Spleen (tissue), 11 donors: ENCODE measurements around the gene STAU1. TPM values are rescaled to one million over a fixed set of nuclear protein-coding genes. Genes with fewer than 3 reads are reported as not detected.

ENCODE experiments used
- DNase-seq: peaks from one replicate; pipeline ENCODE4 v3.0.0-alpha.2; 2020
- H3K27ac ChIP-seq, 8 donors: fragments of 200-600 bp; sonication (generic) in 7 of 8; 1 replicate in 4 of 8; 2 replicates in 4 of 8; pipeline versions ENCODE4 v1.5.0 to v1.8.0; 2016 to 2021; ENCODE audit warnings: inconsistent platforms in 4 of 8, mild to moderate bottlenecking in 4 of 8, moderate library complexity in 1 of 8
- H3K27me3 ChIP-seq, 7 donors: fragments of 200-600 bp; sonication (generic) in 6 of 7; replicated peaks in 1 of 7; 1 replicate in 4 of 7; 2 replicates in 3 of 7; pipeline versions ENCODE4 v1.5.0 to v1.8.0; 2016 to 2021; ENCODE audit warnings: inconsistent platforms in 3 of 7, mild to moderate bottlenecking in 1 of 7
- H3K36me3 ChIP-seq, 6 donors: fragments of 200-600 bp; sonication (generic) in 5 of 6; 1 replicate in 4 of 6; 2 replicates in 2 of 6; pipeline versions ENCODE4 v1.5.0 to v1.8.0; 2016 to 2021; ENCODE audit warnings: inconsistent platforms in 2 of 6
- H3K4me1 ChIP-seq, 6 donors: fragments of 200-600 bp; sonication (generic) in 5 of 6; 1 replicate in 3 of 6; 2 replicates in 3 of 6; pipeline versions ENCODE4 v1.5.0 to v1.8.0; 2016 to 2021; ENCODE audit warnings: inconsistent platforms in 3 of 6
- H3K4me3 ChIP-seq, 8 donors: fragments of 200-600 bp; sonication (generic) in 7 of 8; 1 replicate in 4 of 8; 2 replicates in 4 of 8; pipeline versions ENCODE4 v1.5.0 to v1.8.0; 2016 to 2021; ENCODE audit warnings: inconsistent platforms in 4 of 8, mild to moderate bottlenecking in 4 of 8, moderate library complexity in 2 of 8
- H3K9me3 ChIP-seq, 8 donors: fragments of 200-600 bp; sonication (generic) in 7 of 8; 1 replicate in 4 of 8; 2 replicates in 4 of 8; pipeline versions ENCODE4 v1.5.0 to v1.8.0; 2016 to 2021; ENCODE audit warnings: inconsistent platforms in 4 of 8
- POLR2A ChIP-seq, 3 donors: fragments of 450-650 bp; IDR thresholded peaks; one replicate each; pipeline ENCODE4 v1.5.1; 2017; ENCODE audit warnings: antibody characterized with exemption in 3 of 3, mild to moderate bottlenecking in 1 of 3
- POLR2AphosphoS5 ChIP-seq, 3 donors: sonication (generic); formaldehyde crosslinking; IDR thresholded peaks; one replicate each; pipeline ENCODE4 v1.5.1; 2017; ENCODE audit warnings: antibody characterized with exemption in 3 of 3
- WGBS, 5 donors: extraction: QIAGEN DNeasy Blood & Tissue Kit in 3 of 5; methylation state at CpG; one replicate each; pipeline versions ENCODE4 v1.1.5 to v1.1.7; 2013 to 2018; 5-methylcytosine and 5-hydroxymethylcytosine counted together
- intact Hi-C: fragments of 100-400 bp; cut with DNase I; formaldehyde crosslinking; loops from one replicate; pipeline ENCODE4 v1.15.0; 2023; ENCODE audit warnings: low total_unique reads
- polyA plus RNA-seq, 3 donors: library from polyadenylated mRNA; stranded (reverse); fragments of 200-250 nt; gene quantifications; one replicate each; pipeline ENCODE4 v1.2.1, GENCODE V29; 2013
- total RNA-seq, 7 donors: library from RNA; depleted of rRNA in 3 of 7; stranded (reverse); fragments of >200 nt in 3 of 7; fragmentation: NEBNext Ultra II Directional in 4 of 7; extraction: Animal tissue kit (Norgen Biotek cat#: 25700) in 4 of 7; gene quantifications; one replicate each; pipeline versions ENCODE4 v1.1.0 to v1.2.1, GENCODE V29; 2016 to 2021
- TF ChIP-seq, protein P1 (sequence below), 11 experiments: fragments of 200-600 bp in 7 of 11; fragments of 450-650 bp in 4 of 11; sonication (generic) in 4 of 11; IDR thresholded peaks in 8 of 11; conservative IDR thresholded peaks in 3 of 11; 1 replicate in 7 of 11; 2 replicates in 4 of 11; pipeline versions ENCODE4 v1.4.0 to v1.8.0; 2016 to 2021; ENCODE audit warnings: antibody characterized with exemption in 11 of 11, inconsistent platforms in 4 of 11, mild to moderate bottlenecking in 1 of 11
- donor health status: healthy with polysubstance abuse.
- donor health status: DM: no; HTN: no; CAD: no; lungs with moderate emphysema.
- donor health status: DM: no; HTN: no; CAD: no.
- donor health status: Bipolar disorder and iron deficiency.
- donor health status: healthy.
- donor health status: DM: no; HTN: no; CAD: no.
- donor health status: DM: yes; HTN: yes; CAD: no.

Gene STAU1
- total and polyA plus RNA-seq, 10 donors, result 18.5 to 76.9 (median 59.5) TPM

DNA sequence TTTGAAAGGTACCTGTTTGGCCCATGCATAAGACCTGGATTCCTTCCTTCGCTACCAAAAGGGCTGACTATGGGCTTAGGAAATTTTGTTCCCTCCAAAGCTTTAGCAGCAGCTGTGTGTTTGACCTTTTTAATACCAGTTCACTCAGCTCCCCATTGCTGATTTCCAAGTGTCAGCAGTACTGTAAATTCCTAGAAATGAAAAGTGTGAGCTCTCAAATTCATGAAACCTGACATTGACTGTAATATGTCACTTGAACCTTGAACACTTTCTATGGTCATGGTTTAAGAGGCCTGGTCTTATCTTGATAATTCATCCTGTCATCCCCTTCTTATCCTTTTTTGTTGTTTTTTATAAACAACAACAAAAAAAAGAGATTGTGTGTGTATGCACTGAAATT, 31.7 kb downstream of the STAU1 start:
- DNase-seq, result no peak
- Histone ChIP-seq H3K36me3 (peaks cover 0 to 84% (median 27%) of the 10 kb centered on the region in 6 donors), H3K4me3 (no peak overlapping the region), H3K4me1 (peaks cover 0 to 35% (median 4%) of the 10 kb centered on the region in 6 donors), H3K9me3 (no peaks in the 10 kb centered on the region), H3K27ac (no peak overlapping the region), H3K27me3 (no peaks in the 10 kb centered on the region)
- WGBS, 5 donors, result 90 to 97% (median 95%) methylated on average over 1 of the region's 1 CpG
- intact Hi-C loops, result no loop called here
- TF ChIP-seq POLR2AphosphoS5 (IDR thresholded peaks at IDR 0.05) (no peak), POLR2A (IDR thresholded peaks at IDR 0.05) (no peak)
- TF ChIP-seq, protein P1, sequence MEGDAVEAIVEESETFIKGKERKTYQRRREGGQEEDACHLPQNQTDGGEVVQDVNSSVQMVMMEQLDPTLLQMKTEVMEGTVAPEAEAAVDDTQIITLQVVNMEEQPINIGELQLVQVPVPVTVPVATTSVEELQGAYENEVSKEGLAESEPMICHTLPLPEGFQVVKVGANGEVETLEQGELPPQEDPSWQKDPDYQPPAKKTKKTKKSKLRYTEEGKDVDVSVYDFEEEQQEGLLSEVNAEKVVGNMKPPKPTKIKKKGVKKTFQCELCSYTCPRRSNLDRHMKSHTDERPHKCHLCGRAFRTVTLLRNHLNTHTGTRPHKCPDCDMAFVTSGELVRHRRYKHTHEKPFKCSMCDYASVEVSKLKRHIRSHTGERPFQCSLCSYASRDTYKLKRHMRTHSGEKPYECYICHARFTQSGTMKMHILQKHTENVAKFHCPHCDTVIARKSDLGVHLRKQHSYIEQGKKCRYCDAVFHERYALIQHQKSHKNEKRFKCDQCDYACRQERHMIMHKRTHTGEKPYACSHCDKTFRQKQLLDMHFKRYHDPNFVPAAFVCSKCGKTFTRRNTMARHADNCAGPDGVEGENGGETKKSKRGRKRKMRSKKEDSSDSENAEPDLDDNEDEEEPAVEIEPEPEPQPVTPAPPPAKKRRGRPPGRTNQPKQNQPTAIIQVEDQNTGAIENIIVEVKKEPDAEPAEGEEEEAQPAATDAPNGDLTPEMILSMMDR (IDR thresholded peaks at IDR 0.05 in 8 of 11, conservative IDR thresholded peaks at IDR 0.05 in 3 of 11), result no peak

DNA sequence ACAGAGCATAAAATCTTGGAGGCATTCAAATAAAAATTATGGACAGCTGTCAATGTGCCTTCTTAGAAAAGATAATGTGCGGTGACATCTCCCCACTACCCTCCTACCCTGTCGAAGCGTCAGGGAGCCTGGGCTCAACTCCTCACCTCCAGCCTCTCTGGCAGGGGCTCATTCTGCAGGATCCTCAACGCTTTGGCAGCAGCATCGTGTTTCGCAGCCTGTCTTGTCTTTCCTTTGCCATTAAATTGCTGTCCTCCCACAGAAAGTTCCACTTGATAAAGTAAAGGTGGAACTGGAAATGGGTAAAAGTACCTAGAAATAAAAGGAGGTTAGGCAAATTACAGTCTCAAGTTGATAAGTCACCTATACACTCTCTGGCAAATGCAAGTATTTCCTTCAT, 36.7 kb downstream of the STAU1 start:
- H3K27me3 ChIP-seq, result no peaks in the 10 kb centered on the region
- peaks cover 0 to 16% (median 0%) of the 10 kb centered on the region in 6 donors for H3K4me1 ChIP-seq
- 92 to 96% (median 94%) methylated on average over 6 of the region's 6 CpGs for WGBS, 5 donors
- intact Hi-C loops, result no loop called here
- peaks cover 0 to 90% (median 52%) of the 10 kb centered on the region in 6 donors for H3K36me3 ChIP-seq
- no peaks in the 10 kb centered on the region for H3K9me3 ChIP-seq
- DNase-seq, result no peak
- no peak overlapping the region for H3K27ac ChIP-seq
- TF ChIP-seq POLR2AphosphoS5 (IDR thresholded peaks at IDR 0.05), result no peak
- TF ChIP-seq, protein P1 (IDR thresholded peaks at IDR 0.05 in 8 of 11, conservative IDR thresholded peaks at IDR 0.05 in 3 of 11), result no peak
- H3K4me3 ChIP-seq, result no peak overlapping the region

DNA sequence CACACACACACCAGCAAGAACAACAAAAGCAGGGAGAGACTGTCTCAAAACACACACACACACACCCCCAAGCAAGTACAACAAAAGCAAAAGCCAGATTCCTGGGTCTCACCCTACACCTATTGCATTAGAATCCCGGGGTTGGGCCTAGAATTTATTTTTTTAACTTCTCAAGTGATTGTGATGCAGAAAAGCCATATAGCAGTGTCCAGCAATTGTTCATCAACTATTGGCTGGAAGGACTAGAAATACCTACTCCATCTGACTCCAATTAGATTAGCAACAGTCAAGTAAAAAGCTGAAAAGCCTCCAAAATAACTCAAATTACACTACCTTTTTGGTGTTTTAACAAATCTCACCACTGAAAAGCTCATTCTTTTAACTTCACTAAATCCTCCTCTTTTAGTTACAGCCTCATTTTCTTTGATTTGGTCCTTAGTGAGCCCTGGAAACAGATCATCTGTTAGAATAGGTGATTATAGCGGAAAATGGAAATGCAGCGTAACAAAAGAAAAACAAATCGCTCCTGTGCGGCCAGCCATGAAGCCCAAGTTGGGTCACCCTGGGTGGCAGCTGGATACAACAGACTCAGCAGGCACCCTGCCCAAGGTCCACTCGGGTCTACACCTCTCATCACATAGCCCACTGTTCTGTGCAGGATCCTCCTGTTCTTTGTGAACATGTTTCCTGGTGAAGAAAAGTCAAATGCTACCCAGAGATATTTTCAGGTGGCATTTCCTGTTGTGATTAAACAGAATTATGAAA, 38.7 kb downstream of the STAU1 start:
- no peak for DNase-seq
- H3K4me1 ChIP-seq, result peaks cover 0 to 2% (median 0%) of the 10 kb centered on the region in 6 donors
- H3K4me3 ChIP-seq, result no peak overlapping the region
- H3K36me3 ChIP-seq, result peaks cover 0 to 99% (median 60%) of the 10 kb centered on the region in 6 donors
- TF ChIP-seq POLR2AphosphoS5 (IDR thresholded peaks at IDR 0.05), result no peak
- intact Hi-C loops, result no loop called here
- WGBS, 5 donors, result 94 to 99% (median 95%) methylated on average over 6 of the region's 6 CpGs
- H3K27me3 ChIP-seq, result no peaks in the 10 kb centered on the region
- no peaks in the 10 kb centered on the region for H3K9me3 ChIP-seq
- H3K27ac ChIP-seq, result no peak overlapping the region

DNA sequence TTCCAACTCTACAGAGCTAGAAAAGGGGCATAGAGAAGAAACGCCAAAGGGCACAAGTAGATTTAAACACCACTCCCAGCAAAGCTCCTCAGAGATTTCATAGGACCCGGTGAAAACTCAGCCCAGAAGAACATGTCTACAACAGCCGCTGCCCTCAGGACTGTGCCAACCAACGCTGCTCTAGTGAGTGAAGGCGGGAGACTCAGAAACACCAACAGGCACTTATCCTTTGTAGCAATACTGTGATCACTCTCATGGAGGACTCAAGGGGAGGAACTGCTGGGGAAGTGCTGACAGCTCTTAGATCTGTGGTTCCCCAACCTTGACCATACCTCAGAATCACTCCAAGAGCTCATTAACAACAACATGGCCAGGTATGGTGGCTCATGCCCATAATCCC, 39.5 kb downstream of the STAU1 start:
- WGBS, 5 donors, result 93 to 99% (median 96%) methylated on average over 5 of the region's 5 CpGs
- H3K27ac ChIP-seq, result no peak overlapping the region
- H3K4me3 ChIP-seq, result no peak overlapping the region
- TF ChIP-seq, protein P1 (IDR thresholded peaks at IDR 0.05 in 8 of 11, conservative IDR thresholded peaks at IDR 0.05 in 3 of 11), result no peak
- intact Hi-C loops, result no loop called here
- no peak for DNase-seq
- peaks cover 0 to 10% (median 0%) of the 10 kb centered on the region in 6 donors for H3K4me1 ChIP-seq
- no peaks in the 10 kb centered on the region for H3K27me3 ChIP-seq
- H3K36me3 ChIP-seq, result peaks cover 0 to 100% (median 64%) of the 10 kb centered on the region in 6 donors
- H3K9me3 ChIP-seq, result no peaks in the 10 kb centered on the region
